GM23338 (cell line): ENCODE results near the gene FBXL20. TPM values are rescaled to one million over a fixed set of nuclear protein-coding genes. Genes with fewer than 3 reads are reported as not detected.
A peak's percentile ranks its signal among the peaks of the same experiment; 100 is the strongest.

ENCODE experiments used
- ATAC-seq: fragments of 200-7000 bp; cut with Tn5 transposase; 3 replicates; pipeline ENCODE4 v1.9.1; 2020
- DNase-seq: peaks from one replicate; pipeline ENCODE4 v3.0.0-alpha.2; 2015; ENCODE audit warnings: low spot score
- H2AFZ ChIP-seq: fragments of 200-600 bp; sonication (generic); 2 replicates; pipeline ENCODE4 v1.8.0; 2016; ENCODE audit warnings: antibody characterized with exemption, mild to moderate bottlenecking, moderate library complexity
- H3F3A ChIP-seq: fragments of 200-600 bp; sonication (generic); replicated peaks from 2 replicates; pipeline ENCODE4 v1.8.0; 2017; ENCODE audit warnings: antibody characterized with exemption, mixed run types, low read depth
- H3K27ac ChIP-seq: fragments of 200-600 bp; sonication (generic); 2 replicates; pipeline ENCODE4 v1.6.1; 2016; ENCODE audit warnings: low read depth
- H3K27me3 ChIP-seq: fragments of 200-600 bp; sonication (generic); 2 replicates; pipeline ENCODE4 v1.8.0; 2016; ENCODE audit warnings: mild to moderate bottlenecking, mixed run types, moderate library complexity; ENCODE audit not compliant: insufficient read depth
- H3K36me3 ChIP-seq: fragments of 200-600 bp; sonication (generic); 2 replicates; pipeline ENCODE4 v1.8.0; 2016; ENCODE audit warnings: mild to moderate bottlenecking; ENCODE audit not compliant: insufficient read depth
- H3K4me1 ChIP-seq: fragments of 200-600 bp; sonication (generic); 2 replicates; pipeline ENCODE4 v1.8.0; 2016; ENCODE audit warnings: mild to moderate bottlenecking, moderate library complexity; ENCODE audit not compliant: insufficient read depth
- H3K4me2 ChIP-seq: fragments of 200-600 bp; sonication (generic); 2 replicates; pipeline ENCODE4 v1.7.1; 2017; ENCODE audit warnings: mixed run types
- H3K4me3 ChIP-seq: fragments of 200-600 bp; sonication (generic); 2 replicates; pipeline ENCODE4 v1.6.1; 2016; ENCODE audit warnings: mixed run types
- H3K79me2 ChIP-seq: fragments of 200-600 bp; sonication (generic); replicated peaks from 2 replicates; pipeline ENCODE4 v1.8.0; 2017; ENCODE audit warnings: mild to moderate bottlenecking; ENCODE audit not compliant: insufficient read depth
- H3K9me2 ChIP-seq: fragments of 200-600 bp; sonication (generic); 2 replicates; pipeline ENCODE4 v1.8.0; 2017; ENCODE audit not compliant: insufficient read depth
- H4K20me1 ChIP-seq: fragments of 200-600 bp; sonication (generic); replicated peaks from 2 replicates; pipeline ENCODE4 v1.8.0; 2017; ENCODE audit warnings: mild to moderate bottlenecking; ENCODE audit not compliant: insufficient read depth
- H3K27ac Mint-ChIP-seq: 2 replicates; pipeline ENCODE4 v1.8.0; 2020; ENCODE audit warnings: inconsistent platforms, mild to moderate bottlenecking, moderate library complexity, mixed read lengths
- H3K27me3 Mint-ChIP-seq: 3 replicates; pipeline ENCODE4 v1.8.0; 2022; ENCODE audit warnings: low read depth, mild to moderate bottlenecking, moderate library complexity, mixed read lengths, inconsistent platforms; ENCODE audit not compliant: insufficient read depth, poor library complexity
- H3K36me3 Mint-ChIP-seq: 3 replicates; pipeline ENCODE4 v1.8.0; 2021; ENCODE audit warnings: low read depth, mild to moderate bottlenecking, inconsistent platforms, moderate library complexity, mixed read lengths
- H3K4me1 Mint-ChIP-seq: 3 replicates; pipeline ENCODE4 v1.8.0; 2020; ENCODE audit warnings: mild to moderate bottlenecking, inconsistent platforms, mixed read lengths
- H3K4me3 Mint-ChIP-seq: 3 replicates; pipeline ENCODE4 v1.8.0; 2021; ENCODE audit warnings: moderate library complexity, mild to moderate bottlenecking, inconsistent platforms, mixed read lengths
- H3K9me3 Mint-ChIP-seq: 3 replicates; pipeline ENCODE4 v1.8.0; 2020; ENCODE audit warnings: moderate library complexity, mild to moderate bottlenecking, inconsistent platforms, mixed read lengths
- CREB1 ChIP-seq: fragments of 250-450 bp; sonication (Bioruptor Pico); IDR thresholded peaks from 2 replicates; pipeline ENCODE4 v1.5.0; 2020; ENCODE audit warnings: low read depth, mild to moderate bottlenecking, moderate library complexity
- EZH2 ChIP-seq: fragments of 200-600 bp; sonication (generic); IDR thresholded peaks from one replicate; pipeline ENCODE4 v1.8.0; 2017; ENCODE audit warnings: antibody characterized with exemption, mild to moderate bottlenecking, low read depth; ENCODE audit not compliant: unreplicated experiment
- EZH2phosphoT487 ChIP-seq: fragments of 200-600 bp; sonication (generic); IDR thresholded peaks from one replicate; pipeline ENCODE4 v1.8.1; 2018; ENCODE audit warnings: antibody characterized with exemption; ENCODE audit not compliant: unreplicated experiment
- JUNB ChIP-seq: IDR thresholded peaks from one replicate; pipeline ENCODE4 v1.6.1; 2016; ENCODE audit warnings: antibody characterized with exemption; ENCODE audit not compliant: unreplicated experiment
- NANOG ChIP-seq: IDR thresholded peaks from 2 replicates; pipeline ENCODE4 v1.6.1; 2016; ENCODE audit warnings: antibody characterized with exemption, borderline replicate concordance
- POLR2AphosphoS5 ChIP-seq: IDR thresholded peaks from 2 replicates; pipeline ENCODE4 v1.6.1; 2016; ENCODE audit warnings: antibody characterized with exemption, low read depth
- STAT1 ChIP-seq: IDR thresholded peaks from one replicate; pipeline ENCODE4 v1.6.1; 2016; ENCODE audit warnings: antibody characterized with exemption; ENCODE audit not compliant: unreplicated experiment
- ZNF114 ChIP-seq: fragments of 250-450 bp; sonication (Bioruptor Pico); IDR thresholded peaks from 2 replicates; pipeline ENCODE4 v1.5.0; 2020; ENCODE audit warnings: mild to moderate bottlenecking, moderate library complexity
- ZNF331 ChIP-seq: fragments of 250-450 bp; sonication (Bioruptor Pico); IDR thresholded peaks from 2 replicates; pipeline ENCODE4 v1.5.0; 2020; ENCODE audit warnings: low read depth, mild to moderate bottlenecking, moderate library complexity
- polyA plus RNA-seq: library from polyadenylated mRNA; unstranded; fragments of >200 nt; fragmentation: Nextera tagmentation; extraction: Ambion mirVana; gene quantifications from 2 replicates; pipeline ENCODE4 v1.2.1, GENCODE V29; 2016
- total RNA-seq: library from RNA; depleted of rRNA; stranded (reverse); fragments of >200 nt; shearing (Covaris generic); gene quantifications from 2 replicates; pipeline ENCODE4 v1.2.3, GENCODE V29; 2014
- TF ChIP-seq, protein P1 (sequence below): fragments of 250-450 bp; sonication (Bioruptor Pico); IDR thresholded peaks from 2 replicates; pipeline ENCODE4 v1.5.0; 2020; ENCODE audit warnings: mild to moderate bottlenecking, moderate library complexity
- TF ChIP-seq, protein P2 (sequence below): IDR thresholded peaks from one replicate; pipeline ENCODE4 v1.6.1; 2018; ENCODE audit warnings: antibody characterized with exemption; ENCODE audit not compliant: unreplicated experiment
- TF ChIP-seq, protein P3 (sequence below), 2 experiments: fragments of 200-600 bp in 1 of 2; sonication (generic) in 1 of 2; conservative IDR thresholded peaks; 2 replicates each; pipeline versions ENCODE4 v1.5.1 to v1.6.1; 2016 to 2017; ENCODE audit warnings: antibody characterized with exemption in 2 of 2, low read depth in 2 of 2, mild to moderate bottlenecking in 2 of 2, moderate library complexity in 1 of 2
- TF ChIP-seq, protein P4 (sequence below): IDR thresholded peaks from 2 replicates; pipeline ENCODE4 v1.6.1; 2016; ENCODE audit warnings: antibody characterized with exemption

Gene FBXL20
- total and polyA plus RNA-seq, 2 experiments from 2014 or later, result 2.9 to 6.9 TPM

DNA sequence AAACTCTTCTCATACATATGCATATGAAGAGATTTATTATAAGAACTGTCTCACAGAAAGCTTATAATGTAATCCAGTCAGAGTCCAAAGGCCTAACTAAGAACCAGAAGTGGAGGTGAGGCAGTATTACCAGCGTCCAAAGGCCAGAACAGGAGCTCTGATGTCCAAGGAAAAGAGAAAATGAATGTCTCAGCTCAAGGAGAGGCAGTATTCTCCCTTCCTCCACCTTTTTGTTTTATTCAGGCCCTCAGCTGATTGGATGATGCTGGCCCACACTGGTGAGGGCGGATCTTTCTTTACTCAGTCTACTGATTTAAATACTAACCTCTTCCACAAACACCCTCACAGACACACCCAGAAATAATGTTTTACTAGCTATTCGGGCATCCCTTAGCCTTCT is 43.4 kb downstream of the FBXL20 start:
- Histone ChIP-seq H3K79me2 (no peaks in the 10 kb centered on the region), H2AFZ (peak overlapping the region; percentile 48; the same call in 1 of the 2 replicates), H3K27me3 (no peaks in the 10 kb centered on the region), H3K4me3 (no peak overlapping the region), H4K20me1 (no peaks in the 10 kb centered on the region), H3K4me1 (0 out of 2 replicates have a peak, but pooled peaks cover 3% of the 10 kb centered on the region), H3K9me2 (no peaks in the 10 kb centered on the region), H3K36me3 (no peaks in the 10 kb centered on the region), H3K27ac (no peak overlapping the region), H3F3A (0 out of 2 replicates have a peak, but pooled peaks cover 3% of the 10 kb centered on the region), H3K4me2 (no peak overlapping the region)
- TF ChIP-seq CREB1 (CRISPR knock-in tag) (no peak), ZNF114 (CRISPR knock-in tag) (no peak), JUNB (no peak), ZNF331 (CRISPR knock-in tag) (no peak), STAT1 (no peak), EZH2 (no peak), NANOG (no peak), POLR2AphosphoS5 (no peak), EZH2phosphoT487 (no peak)
- TF ChIP-seq, protein P1, sequence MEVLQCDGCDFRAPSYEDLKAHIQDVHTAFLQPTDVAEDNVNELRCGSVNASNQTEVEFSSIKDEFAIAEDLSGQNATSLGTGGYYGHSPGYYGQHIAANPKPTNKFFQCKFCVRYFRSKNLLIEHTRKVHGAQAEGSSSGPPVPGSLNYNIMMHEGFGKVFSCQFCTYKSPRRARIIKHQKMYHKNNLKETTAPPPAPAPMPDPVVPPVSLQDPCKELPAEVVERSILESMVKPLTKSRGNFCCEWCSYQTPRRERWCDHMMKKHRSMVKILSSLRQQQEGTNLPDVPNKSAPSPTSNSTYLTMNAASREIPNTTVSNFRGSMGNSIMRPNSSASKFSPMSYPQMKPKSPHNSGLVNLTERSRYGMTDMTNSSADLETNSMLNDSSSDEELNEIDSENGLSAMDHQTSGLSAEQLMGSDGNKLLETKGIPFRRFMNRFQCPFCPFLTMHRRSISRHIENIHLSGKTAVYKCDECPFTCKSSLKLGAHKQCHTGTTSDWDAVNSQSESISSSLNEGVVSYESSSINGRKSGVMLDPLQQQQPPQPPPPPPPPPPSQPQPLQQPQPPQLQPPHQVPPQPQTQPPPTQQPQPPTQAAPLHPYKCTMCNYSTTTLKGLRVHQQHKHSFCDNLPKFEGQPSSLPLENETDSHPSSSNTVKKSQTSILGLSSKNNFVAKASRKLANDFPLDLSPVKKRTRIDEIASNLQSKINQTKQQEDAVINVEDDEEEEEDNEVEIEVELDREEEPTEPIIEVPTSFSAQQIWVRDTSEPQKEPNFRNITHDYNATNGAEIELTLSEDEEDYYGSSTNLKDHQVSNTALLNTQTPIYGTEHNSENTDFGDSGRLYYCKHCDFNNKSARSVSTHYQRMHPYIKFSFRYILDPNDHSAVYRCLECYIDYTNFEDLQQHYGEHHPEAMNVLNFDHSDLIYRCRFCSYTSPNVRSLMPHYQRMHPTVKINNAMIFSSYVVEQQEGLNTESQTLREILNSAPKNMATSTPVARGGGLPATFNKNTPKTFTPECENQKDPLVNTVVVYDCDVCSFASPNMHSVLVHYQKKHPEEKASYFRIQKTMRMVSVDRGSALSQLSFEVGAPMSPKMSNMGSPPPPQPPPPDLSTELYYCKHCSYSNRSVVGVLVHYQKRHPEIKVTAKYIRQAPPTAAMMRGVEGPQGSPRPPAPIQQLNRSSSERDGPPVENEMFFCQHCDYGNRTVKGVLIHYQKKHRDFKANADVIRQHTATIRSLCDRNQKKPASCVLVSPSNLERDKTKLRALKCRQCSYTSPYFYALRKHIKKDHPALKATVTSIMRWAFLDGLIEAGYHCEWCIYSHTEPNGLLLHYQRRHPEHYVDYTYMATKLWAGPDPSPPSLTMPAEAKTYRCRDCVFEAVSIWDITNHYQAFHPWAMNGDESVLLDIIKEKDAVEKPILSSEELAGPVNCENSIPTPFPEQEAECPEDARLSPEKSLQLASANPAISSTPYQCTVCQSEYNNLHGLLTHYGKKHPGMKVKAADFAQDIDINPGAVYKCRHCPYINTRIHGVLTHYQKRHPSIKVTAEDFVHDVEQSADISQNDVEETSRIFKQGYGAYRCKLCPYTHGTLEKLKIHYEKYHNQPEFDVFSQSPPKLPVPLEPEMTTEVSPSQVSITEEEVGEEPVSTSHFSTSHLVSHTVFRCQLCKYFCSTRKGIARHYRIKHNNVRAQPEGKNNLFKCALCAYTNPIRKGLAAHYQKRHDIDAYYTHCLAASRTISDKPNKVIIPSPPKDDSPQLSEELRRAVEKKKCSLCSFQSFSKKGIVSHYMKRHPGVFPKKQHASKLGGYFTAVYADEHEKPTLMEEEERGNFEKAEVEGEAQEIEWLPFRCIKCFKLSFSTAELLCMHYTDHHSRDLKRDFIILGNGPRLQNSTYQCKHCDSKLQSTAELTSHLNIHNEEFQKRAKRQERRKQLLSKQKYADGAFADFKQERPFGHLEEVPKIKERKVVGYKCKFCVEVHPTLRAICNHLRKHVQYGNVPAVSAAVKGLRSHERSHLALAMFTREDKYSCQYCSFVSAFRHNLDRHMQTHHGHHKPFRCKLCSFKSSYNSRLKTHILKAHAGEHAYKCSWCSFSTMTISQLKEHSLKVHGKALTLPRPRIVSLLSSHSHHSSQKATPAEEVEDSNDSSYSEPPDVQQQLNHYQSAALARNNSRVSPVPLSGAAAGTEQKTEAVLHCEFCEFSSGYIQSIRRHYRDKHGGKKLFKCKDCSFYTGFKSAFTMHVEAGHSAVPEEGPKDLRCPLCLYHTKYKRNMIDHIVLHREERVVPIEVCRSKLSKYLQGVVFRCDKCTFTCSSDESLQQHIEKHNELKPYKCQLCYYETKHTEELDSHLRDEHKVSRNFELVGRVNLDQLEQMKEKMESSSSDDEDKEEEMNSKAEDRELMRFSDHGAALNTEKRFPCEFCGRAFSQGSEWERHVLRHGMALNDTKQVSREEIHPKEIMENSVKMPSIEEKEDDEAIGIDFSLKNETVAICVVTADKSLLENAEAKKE (CRISPR knock-in tag), result no peak
- TF ChIP-seq, protein P2, sequence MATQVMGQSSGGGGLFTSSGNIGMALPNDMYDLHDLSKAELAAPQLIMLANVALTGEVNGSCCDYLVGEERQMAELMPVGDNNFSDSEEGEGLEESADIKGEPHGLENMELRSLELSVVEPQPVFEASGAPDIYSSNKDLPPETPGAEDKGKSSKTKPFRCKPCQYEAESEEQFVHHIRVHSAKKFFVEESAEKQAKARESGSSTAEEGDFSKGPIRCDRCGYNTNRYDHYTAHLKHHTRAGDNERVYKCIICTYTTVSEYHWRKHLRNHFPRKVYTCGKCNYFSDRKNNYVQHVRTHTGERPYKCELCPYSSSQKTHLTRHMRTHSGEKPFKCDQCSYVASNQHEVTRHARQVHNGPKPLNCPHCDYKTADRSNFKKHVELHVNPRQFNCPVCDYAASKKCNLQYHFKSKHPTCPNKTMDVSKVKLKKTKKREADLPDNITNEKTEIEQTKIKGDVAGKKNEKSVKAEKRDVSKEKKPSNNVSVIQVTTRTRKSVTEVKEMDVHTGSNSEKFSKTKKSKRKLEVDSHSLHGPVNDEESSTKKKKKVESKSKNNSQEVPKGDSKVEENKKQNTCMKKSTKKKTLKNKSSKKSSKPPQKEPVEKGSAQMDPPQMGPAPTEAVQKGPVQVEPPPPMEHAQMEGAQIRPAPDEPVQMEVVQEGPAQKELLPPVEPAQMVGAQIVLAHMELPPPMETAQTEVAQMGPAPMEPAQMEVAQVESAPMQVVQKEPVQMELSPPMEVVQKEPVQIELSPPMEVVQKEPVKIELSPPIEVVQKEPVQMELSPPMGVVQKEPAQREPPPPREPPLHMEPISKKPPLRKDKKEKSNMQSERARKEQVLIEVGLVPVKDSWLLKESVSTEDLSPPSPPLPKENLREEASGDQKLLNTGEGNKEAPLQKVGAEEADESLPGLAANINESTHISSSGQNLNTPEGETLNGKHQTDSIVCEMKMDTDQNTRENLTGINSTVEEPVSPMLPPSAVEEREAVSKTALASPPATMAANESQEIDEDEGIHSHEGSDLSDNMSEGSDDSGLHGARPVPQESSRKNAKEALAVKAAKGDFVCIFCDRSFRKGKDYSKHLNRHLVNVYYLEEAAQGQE, result no peak
- TF ChIP-seq, protein P3, sequence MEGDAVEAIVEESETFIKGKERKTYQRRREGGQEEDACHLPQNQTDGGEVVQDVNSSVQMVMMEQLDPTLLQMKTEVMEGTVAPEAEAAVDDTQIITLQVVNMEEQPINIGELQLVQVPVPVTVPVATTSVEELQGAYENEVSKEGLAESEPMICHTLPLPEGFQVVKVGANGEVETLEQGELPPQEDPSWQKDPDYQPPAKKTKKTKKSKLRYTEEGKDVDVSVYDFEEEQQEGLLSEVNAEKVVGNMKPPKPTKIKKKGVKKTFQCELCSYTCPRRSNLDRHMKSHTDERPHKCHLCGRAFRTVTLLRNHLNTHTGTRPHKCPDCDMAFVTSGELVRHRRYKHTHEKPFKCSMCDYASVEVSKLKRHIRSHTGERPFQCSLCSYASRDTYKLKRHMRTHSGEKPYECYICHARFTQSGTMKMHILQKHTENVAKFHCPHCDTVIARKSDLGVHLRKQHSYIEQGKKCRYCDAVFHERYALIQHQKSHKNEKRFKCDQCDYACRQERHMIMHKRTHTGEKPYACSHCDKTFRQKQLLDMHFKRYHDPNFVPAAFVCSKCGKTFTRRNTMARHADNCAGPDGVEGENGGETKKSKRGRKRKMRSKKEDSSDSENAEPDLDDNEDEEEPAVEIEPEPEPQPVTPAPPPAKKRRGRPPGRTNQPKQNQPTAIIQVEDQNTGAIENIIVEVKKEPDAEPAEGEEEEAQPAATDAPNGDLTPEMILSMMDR (conservative IDR thresholded peaks at IDR 0.05; ENCODE audit: low read depth in 2 of 2), result no peak
- TF ChIP-seq, protein P4, sequence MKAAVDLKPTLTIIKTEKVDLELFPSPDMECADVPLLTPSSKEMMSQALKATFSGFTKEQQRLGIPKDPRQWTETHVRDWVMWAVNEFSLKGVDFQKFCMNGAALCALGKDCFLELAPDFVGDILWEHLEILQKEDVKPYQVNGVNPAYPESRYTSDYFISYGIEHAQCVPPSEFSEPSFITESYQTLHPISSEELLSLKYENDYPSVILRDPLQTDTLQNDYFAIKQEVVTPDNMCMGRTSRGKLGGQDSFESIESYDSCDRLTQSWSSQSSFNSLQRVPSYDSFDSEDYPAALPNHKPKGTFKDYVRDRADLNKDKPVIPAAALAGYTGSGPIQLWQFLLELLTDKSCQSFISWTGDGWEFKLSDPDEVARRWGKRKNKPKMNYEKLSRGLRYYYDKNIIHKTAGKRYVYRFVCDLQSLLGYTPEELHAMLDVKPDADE, result no peak
- H3K27me3 Mint-ChIP-seq, result no peaks in the 10 kb centered on the region
- no peak overlapping the region for H3K4me3 Mint-ChIP-seq
- no peaks in the 10 kb centered on the region for H3K36me3 Mint-ChIP-seq
- H3K4me1 Mint-ChIP-seq, result peaks cover 7% of the 10 kb centered on the region; the same call in 2 of the 3 replicates
- H3K9me3 Mint-ChIP-seq, result no peaks in the 10 kb centered on the region
- peak; percentile 21 for DNase-seq
- ATAC-seq, result peak; percentile 68
- peak overlapping the region; percentile 23; the same call in 1 of the 2 replicates for H3K27ac Mint-ChIP-seq
